Mammary epithelial cell (primary cell): ENCODE data around the gene SLCO4A1.
A peak's percentile ranks its signal among the peaks of the same experiment; 100 is the strongest.

ENCODE experiments used
- EZH2 ChIP-seq: IDR thresholded peaks from 2 replicates; pipeline ENCODE4 v1.6.1; 2012; ENCODE audit warnings: low read length, inconsistent platforms, borderline replicate concordance
- TF ChIP-seq, protein P1 (sequence below), 2 donors: IDR thresholded peaks in 1 of 2; conservative IDR thresholded peaks in 1 of 2; 2 replicates each; pipeline ENCODE4 v1.5.1; 2011 to 2012; ENCODE audit warnings: inconsistent platforms in 2 of 2, low read length in 2 of 2, mild to moderate bottlenecking in 2 of 2, control low read depth in 1 of 2, low read depth in 1 of 2; ENCODE audit not compliant: insufficient read depth in 1 of 2; ENCODE audit errors: extremely low read depth in 1 of 2

DNA sequence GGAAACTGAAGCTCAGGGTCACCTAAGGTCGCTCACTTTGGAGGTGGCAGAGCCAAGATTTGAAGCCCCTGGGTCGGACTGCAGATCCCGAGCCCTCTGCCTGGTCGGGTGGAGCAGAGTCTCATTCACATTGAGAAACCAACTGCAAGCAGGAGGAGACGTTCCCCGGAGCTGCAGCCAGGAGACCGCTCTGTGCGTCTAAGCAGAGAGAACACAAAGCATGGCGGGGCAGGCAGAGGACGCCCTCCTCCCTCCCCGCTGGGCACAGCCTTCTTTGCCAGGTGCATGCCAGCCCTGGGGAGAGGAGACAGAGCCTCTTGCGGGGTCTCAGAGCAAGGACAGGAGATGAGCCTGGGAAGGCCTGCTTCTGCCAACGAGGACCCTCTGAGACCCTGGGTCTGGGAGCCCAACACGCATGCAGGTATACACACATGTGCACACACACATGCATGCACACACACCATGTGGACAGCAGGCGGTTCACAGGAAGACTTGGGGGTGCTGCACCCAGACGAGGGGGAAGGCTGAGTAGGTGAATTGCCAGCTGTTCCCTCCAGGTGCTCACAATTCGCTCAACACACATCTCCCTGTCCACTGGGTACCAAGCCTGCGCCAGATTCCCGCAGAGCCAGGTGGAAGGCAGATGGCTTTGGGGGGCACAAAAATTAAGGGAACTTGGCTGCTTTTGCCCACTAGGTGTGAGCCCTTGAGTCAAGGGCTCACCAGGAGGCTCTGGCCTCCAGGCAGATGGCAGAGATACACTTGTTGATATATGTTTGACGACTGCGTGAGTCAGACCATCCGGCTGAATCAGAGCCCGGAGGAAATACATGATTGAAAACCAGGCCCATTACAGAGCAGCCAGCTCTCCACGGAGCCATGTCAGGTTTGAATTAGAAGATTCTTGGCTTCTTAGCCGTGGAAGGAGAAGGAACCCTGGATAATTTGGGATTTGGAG is 60.9 kb downstream of the SLCO4A1 start:
- TF ChIP-seq, protein P1, sequence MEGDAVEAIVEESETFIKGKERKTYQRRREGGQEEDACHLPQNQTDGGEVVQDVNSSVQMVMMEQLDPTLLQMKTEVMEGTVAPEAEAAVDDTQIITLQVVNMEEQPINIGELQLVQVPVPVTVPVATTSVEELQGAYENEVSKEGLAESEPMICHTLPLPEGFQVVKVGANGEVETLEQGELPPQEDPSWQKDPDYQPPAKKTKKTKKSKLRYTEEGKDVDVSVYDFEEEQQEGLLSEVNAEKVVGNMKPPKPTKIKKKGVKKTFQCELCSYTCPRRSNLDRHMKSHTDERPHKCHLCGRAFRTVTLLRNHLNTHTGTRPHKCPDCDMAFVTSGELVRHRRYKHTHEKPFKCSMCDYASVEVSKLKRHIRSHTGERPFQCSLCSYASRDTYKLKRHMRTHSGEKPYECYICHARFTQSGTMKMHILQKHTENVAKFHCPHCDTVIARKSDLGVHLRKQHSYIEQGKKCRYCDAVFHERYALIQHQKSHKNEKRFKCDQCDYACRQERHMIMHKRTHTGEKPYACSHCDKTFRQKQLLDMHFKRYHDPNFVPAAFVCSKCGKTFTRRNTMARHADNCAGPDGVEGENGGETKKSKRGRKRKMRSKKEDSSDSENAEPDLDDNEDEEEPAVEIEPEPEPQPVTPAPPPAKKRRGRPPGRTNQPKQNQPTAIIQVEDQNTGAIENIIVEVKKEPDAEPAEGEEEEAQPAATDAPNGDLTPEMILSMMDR (conservative IDR thresholded peaks at IDR 0.05 in 1 of 2, IDR thresholded peaks at IDR 0.05 in 1 of 2; ENCODE audit: extremely low read depth in 1 of 2, insufficient read depth in 1 of 2, low read depth in 1 of 2, low read length in 2 of 2): peak; percentile 46 to 65
- no peak for TF ChIP-seq EZH2
